ENCODE results near the gene RFX8.

Gene RFX8

GRCh38 chr2:101517758-101518271, 42.9 kb upstream of the RFX8 start:
- no peaks in the 10 kb centered on the region for H3K36me3 ChIP-seq (ENCODE audit: low read depth)
- no peaks in the 10 kb centered on the region for H3K27me3 ChIP-seq (ENCODE audit: insufficient read depth, poor library complexity, severe bottlenecking)
- H3K27ac ChIP-seq (ENCODE audit: poor library complexity, severe bottlenecking): peak overlapping the region; percentile 97
- no peaks in the 10 kb centered on the region for H3K9me3 ChIP-seq (ENCODE audit: severe bottlenecking)
- peak; percentile 22 for ATAC-seq (ENCODE audit: low read depth)
- TF ChIP-seq, protein P1, sequence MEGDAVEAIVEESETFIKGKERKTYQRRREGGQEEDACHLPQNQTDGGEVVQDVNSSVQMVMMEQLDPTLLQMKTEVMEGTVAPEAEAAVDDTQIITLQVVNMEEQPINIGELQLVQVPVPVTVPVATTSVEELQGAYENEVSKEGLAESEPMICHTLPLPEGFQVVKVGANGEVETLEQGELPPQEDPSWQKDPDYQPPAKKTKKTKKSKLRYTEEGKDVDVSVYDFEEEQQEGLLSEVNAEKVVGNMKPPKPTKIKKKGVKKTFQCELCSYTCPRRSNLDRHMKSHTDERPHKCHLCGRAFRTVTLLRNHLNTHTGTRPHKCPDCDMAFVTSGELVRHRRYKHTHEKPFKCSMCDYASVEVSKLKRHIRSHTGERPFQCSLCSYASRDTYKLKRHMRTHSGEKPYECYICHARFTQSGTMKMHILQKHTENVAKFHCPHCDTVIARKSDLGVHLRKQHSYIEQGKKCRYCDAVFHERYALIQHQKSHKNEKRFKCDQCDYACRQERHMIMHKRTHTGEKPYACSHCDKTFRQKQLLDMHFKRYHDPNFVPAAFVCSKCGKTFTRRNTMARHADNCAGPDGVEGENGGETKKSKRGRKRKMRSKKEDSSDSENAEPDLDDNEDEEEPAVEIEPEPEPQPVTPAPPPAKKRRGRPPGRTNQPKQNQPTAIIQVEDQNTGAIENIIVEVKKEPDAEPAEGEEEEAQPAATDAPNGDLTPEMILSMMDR (IDR thresholded peaks at IDR 0.05; ENCODE audit: poor library complexity, severe bottlenecking): no peak
- H3K4me1 ChIP-seq (ENCODE audit: insufficient read depth, poor library complexity, severe bottlenecking): peaks cover 33% of the 10 kb centered on the region
- no peak overlapping the region for H3K4me3 ChIP-seq (ENCODE audit: severe bottlenecking)
- DNase-seq (ENCODE audit: low spot score): no peak

DNA sequence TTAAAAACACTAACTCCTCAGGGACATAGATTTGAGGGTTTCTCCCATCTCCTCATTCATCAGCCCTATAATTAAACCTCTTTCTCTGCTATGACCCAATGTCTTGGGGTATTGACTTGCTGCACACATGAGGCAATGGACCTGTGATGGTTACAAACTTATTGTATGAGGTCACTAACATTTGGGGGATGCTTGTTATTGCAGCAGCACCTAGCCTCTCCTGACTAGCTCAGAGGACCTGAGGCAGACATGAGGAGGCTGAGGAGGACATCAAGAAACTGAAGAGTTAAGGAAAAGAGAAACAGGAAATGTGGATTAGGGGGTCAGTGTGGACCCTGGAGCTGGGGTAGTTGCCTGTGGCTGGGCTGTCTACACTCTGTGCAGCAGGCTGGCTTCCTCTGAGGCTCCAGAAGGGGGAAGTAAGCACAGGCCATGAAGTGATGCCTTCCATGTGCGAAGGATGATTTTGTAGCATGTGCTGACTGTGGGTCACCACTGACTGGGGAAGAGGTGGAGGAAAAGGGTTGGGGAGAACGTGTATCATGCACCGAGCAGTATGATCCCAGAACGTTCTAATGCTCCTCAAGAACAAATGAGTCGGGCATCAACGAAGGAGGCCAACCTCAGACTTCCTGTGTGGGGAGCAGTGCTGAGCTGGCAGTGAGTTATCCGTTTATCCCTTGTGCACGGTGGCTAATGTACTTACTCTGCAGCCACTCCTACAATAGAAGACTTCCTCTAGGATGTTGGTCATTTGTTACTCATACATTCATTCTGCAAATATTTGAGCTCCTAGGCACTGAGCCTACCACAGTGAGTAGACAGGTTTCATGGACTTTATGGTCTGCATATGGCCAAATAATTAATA, 42.1 kb upstream of the RFX8 start:
- H3K4me1 ChIP-seq (ENCODE audit: insufficient read depth, poor library complexity, severe bottlenecking): peaks cover 33% of the 10 kb centered on the region
- no peaks in the 10 kb centered on the region for H3K9me3 ChIP-seq (ENCODE audit: severe bottlenecking)
- H3K27ac ChIP-seq (ENCODE audit: poor library complexity, severe bottlenecking): peak overlapping the region; percentile 97
- DNase-seq (ENCODE audit: low spot score): peak; percentile 77
- H3K27me3 ChIP-seq (ENCODE audit: insufficient read depth, poor library complexity, severe bottlenecking): no peaks in the 10 kb centered on the region
- no peaks in the 10 kb centered on the region for H3K36me3 ChIP-seq (ENCODE audit: low read depth)
- H3K4me3 ChIP-seq (ENCODE audit: severe bottlenecking): no peak overlapping the region
- peak; percentile 97 for ATAC-seq (ENCODE audit: low read depth)
- TF ChIP-seq, protein P1 (IDR thresholded peaks at IDR 0.05; ENCODE audit: poor library complexity, severe bottlenecking): no peak

DNA sequence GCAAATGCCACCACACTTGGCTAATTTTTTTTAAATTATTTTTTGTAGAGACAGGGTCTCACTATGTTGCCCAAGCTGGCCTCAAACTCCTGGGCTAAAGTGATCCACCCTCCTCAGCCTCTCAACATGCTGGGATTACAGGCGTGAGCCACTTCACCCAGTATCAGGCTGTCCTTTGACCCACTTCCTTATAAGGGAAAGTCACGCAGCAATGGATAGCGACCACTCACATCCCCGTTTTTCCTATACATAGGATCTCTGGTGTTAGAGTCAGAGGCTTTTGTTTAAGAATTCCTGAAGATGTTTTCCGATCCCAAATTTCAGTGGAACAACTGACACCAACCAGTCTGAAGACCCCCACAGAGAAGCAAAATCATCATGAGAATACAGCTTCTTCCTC, 41.4 kb upstream of the RFX8 start:
- no peaks in the 10 kb centered on the region for H3K9me3 ChIP-seq (ENCODE audit: severe bottlenecking)
- peak overlapping the region; percentile 97 for H3K27ac ChIP-seq (ENCODE audit: poor library complexity, severe bottlenecking)
- DNase-seq (ENCODE audit: low spot score) (no peak), ATAC-seq (ENCODE audit: low read depth) (no peak)
- TF ChIP-seq, protein P1 (IDR thresholded peaks at IDR 0.05; ENCODE audit: poor library complexity, severe bottlenecking): no peak
- peaks cover 33% of the 10 kb centered on the region for H3K4me1 ChIP-seq (ENCODE audit: insufficient read depth, poor library complexity, severe bottlenecking)
- H3K4me3 ChIP-seq (ENCODE audit: severe bottlenecking): no peak overlapping the region
- no peaks in the 10 kb centered on the region for H3K36me3 ChIP-seq (ENCODE audit: low read depth)
- H3K27me3 ChIP-seq (ENCODE audit: insufficient read depth, poor library complexity, severe bottlenecking): no peaks in the 10 kb centered on the region

DNA sequence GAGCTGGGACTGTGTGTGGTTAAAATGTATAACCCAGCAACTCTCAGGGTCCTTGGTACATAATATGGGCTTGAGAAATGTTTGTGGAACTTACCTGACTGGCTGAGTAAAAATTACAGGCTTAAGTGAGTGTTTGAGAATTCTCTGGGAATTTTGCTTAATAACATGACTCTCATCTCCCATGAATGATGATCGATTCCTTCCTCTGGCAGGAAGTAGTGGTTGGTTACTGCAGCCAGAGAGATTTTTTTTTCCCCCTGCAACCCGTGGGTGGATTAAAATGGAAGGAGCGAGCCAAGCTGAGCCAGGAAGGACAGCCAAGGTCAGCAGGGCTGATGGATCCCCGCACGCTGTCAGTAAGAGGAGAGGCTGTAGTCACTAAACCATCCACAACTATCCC, 40.6 kb upstream of the RFX8 start:
- no peak for ATAC-seq (ENCODE audit: low read depth)
- Histone ChIP-seq H3K27ac (ENCODE audit: poor library complexity, severe bottlenecking) (peak overlapping the region; percentile 97), H3K27me3 (ENCODE audit: insufficient read depth, poor library complexity, severe bottlenecking) (no peaks in the 10 kb centered on the region), H3K36me3 (ENCODE audit: low read depth) (no peaks in the 10 kb centered on the region), H3K4me3 (ENCODE audit: severe bottlenecking) (no peak overlapping the region), H3K4me1 (ENCODE audit: insufficient read depth, poor library complexity, severe bottlenecking) (peaks cover 33% of the 10 kb centered on the region), H3K9me3 (ENCODE audit: severe bottlenecking) (no peaks in the 10 kb centered on the region)
- TF ChIP-seq, protein P1 (IDR thresholded peaks at IDR 0.05; ENCODE audit: poor library complexity, severe bottlenecking): no peak
- no peak for DNase-seq (ENCODE audit: low spot score)

DNA sequence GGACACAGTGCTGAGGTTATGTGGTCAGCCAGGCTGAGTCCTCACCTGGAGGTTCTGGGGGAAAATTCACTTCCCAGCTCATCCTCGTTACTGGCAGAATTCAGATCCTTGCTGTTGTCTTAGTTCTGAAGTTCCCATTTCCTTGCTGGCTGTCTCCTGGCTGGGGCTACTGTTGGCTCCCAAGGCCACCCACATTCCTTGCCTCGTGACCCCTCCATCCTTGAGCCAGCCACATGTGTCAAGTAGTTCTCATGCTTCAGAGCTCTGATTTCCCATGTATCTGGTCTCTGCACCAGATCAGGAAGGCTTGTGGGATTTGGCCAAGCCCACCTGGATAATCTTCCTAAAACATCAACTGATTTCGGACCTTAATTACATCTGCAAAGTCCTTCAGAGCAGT, 38.1 kb upstream of the RFX8 start:
- DNase-seq (ENCODE audit: low spot score): no peak
- TF ChIP-seq, protein P1 (IDR thresholded peaks at IDR 0.05; ENCODE audit: poor library complexity, severe bottlenecking): no peak
- no peak overlapping the region for H3K4me3 ChIP-seq (ENCODE audit: severe bottlenecking)
- no peaks in the 10 kb centered on the region for H3K36me3 ChIP-seq (ENCODE audit: low read depth)
- peaks cover 11% of the 10 kb centered on the region for H3K4me1 ChIP-seq (ENCODE audit: insufficient read depth, poor library complexity, severe bottlenecking)
- no peak overlapping the region for H3K27ac ChIP-seq (ENCODE audit: poor library complexity, severe bottlenecking)
- ATAC-seq (ENCODE audit: low read depth): no peak
- no peaks in the 10 kb centered on the region for H3K9me3 ChIP-seq (ENCODE audit: severe bottlenecking)
- H3K27me3 ChIP-seq (ENCODE audit: insufficient read depth, poor library complexity, severe bottlenecking): no peaks in the 10 kb centered on the region
